Measurements from ENCODE around the gene NRXN3.

Gene NRXN3

DNA sequence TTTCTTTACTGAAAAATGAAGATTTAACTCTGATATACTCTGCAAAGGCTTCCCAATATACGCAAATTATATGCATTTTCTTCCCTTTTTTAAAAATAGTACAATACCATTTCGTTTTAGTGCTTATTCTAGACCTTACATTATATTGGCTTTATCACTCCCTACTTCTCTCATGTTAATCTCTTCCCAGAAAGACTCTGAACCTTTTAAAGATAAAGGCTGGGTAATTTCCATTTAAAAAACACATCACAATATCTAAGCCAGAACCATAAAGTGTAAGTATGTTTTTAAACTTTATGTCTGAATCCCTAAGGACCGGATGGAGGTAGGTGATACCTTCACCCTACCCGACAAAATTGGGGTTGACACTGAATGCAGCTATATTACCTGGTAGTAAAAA lies 1720.4 kb downstream of the NRXN3 start:
- no peak for DNase-seq

DNA sequence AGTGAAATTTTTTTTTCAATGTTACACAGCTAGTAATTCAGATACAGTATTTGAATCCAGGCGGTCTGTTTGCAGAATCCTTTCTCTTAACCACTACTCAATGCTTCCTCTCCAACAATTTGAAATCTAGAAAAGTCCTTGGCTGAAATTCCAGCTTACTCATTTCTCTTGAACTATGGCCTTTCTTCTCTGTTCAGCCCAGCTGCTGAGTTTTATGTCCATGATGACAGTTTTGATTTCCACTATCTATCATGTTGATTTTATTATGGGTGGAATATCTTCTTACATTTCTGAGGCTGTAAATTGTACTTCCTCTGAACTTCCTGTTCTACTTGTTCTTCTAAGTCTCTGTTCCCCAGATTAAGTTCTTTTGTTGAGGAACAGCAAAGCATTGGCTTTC lies 1725.8 kb downstream of the NRXN3 start:
- no peak for DNase-seq

DNA sequence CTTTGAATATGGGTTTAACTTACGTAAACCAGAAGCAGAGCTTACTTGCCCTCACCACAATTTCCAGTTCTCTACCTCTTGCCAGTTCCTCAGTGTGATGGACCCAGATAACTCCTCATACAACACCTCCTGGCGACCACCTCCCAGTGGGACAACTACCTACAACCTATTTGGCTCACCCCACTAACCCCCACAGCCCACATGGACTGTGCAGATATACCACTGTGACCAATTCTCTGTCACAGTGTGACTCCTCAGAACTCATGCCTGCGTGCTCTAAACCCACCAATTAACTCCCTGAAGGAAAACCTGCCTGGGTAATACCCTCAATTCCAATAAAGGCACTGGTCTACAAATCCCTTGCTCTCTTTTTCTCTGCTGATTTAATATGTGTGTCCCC lies 1729.4 kb downstream of the NRXN3 start:
- DNase-seq, result no peak

DNA sequence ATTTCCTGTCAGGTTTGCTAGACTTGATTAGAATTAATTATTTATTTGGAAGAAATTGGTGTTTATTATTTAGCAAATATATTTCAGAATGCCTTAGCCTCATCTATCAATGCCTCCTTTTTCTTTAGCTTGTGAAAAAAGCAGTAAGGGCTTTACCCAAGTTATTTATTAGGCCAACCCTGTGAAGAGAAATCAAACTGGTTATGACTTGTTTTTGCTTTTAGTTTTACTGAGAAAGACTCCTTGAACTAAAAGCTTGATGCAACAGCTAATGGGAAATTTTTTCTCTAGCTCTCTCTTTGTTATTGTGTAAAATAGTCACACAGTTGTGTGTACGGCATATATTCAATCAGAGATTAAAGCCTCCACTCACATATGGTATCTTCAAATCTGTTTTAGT lies 1734.3 kb downstream of the NRXN3 start:
- DNase-seq, result no peak

DNA sequence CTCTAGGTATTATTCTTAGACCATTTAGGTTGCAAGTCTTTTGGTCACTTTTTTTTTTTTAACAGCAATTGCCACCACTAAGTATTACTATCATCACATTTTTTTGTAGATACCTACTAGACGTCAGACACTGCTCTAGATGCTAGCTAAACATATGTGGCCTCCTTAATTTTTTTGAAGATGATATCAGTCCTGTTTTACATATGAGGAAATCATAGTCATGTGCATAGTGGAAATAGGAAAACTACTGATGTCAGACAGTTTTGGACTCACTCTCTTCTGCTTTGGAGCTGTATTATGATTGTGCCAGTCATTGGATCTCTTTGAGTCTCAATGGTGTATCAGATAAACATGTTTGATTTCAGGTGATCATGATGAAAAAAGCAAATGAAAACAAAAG lies 1736.8 kb downstream of the NRXN3 start:
- DNase-seq, result no peak

DNA sequence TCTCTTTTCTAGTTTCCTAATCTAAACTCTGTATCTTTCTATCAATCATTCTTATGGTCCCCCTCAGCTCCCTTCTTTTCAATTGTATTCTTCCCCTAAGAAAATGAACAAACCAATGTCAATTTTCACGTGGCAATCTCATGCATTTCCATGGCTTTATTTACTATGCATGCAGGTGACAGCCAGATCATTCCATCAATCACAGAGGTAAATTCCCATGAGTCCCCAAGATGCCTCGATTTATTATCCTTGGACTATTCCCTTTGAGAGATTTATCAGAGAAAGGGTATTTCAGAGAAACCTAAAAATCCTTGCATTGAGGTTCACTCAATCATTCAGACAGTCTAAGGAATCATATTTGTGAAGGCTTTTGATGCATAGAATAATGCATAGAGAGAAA lies 1739.9 kb downstream of the NRXN3 start:
- DNase-seq, result no peak

DNA sequence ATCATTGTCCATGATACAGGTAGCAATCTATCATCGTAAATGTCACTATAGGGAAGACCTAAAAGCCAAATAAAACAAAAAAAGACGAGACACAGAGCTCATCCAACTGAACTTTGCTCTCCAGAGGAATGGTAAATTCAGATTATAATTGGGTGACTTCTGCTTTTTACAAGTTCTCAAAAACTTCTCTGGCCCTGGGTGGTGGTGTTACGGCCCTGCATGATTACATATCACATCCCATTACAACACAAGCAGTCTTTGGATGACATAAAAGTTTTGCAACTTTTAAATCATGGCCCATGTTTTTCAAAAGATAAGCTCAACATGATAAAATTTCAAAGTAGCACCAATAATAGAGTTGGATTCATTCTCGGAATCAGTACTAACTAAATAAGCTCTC lies 1741.6 kb downstream of the NRXN3 start:
- DNase-seq, result no peak

DNA sequence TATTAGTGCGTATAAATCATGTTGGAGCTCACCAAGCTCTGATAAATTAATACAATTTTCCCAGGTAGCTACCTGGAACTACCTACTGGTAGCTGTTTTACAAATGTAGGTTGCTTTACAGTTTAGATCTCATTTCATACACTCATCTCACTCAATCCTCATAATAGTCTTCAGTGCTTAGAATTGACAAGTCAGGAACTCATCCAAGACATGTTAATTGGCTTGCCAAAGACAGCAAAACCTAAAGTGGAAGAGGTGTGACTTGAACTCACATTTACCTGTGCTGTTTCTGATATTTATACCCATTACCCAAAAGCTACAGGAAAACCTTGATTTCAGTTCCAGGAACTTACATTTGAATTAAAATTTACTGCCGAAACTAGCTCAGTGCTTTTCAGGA lies 1744.4 kb downstream of the NRXN3 start:
- DNase-seq, result no peak

DNA sequence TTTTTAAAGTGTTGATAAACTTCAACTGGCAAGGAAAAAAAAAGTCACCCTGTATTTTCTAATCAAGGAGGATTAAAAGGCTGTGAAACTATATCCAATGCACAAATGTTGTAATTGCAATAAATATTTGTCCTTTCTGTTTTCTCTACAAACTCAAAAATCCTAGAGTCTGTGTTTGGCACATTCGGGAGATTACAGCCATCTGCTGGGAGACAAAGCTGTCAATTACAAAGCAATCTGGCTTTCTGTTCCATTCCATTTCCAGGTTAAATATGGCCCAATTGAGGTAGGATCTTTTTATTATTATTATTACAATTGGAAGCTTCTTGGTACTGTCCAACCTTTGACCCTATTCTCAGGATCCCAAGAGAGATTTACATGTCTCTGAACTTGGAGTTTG lies 1745.2 kb downstream of the NRXN3 start:
- DNase-seq, result no peak

DNA sequence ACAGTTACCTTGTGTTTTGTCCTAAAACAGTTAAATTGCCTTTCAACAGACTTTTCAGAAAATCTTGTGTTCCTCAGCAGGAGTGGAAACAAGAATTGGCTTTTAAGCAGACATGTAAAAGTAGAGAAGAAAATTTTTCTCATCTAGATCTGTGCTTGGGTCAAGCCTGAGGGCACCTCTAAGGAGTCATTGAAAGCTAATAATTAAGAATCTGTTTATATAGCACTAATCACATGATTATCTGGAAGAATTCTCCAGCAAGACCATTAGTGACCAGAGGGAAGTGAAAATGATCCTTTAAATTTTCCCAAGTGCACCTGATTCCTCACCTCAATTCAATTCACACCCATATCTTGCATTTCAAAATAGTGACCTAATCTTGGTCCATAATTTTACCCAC lies 1746.1 kb downstream of the NRXN3 start:
- DNase-seq, result no peak

DNA sequence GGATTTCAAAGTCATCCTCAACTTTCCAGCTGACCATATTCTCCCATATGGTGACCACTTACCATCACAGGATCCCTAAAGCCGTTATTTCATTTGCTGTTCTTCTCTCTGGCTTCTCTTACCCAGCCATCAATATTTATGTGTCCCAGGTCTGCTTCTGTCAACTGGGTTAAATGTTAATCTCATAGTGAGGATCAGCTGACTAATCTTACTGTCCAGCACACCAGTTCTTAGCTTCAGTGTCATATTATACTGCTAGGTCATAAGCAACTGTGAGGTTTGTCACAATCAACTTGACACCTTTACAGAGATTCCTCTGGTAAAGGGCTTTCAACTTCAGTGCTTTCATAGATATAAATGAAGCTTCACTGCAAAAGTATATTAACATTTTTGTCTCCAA lies 1746.7 kb downstream of the NRXN3 start:
- no peak for DNase-seq

All from CD4-positive, alpha-beta T cell treated with Interleukin-10 for 1 hour (primary cell).